Activated CD4-positive, alpha-beta T cell treated with anti-CD3 and anti-CD28 coated beads for 36 hours (primary cell): ENCODE data around the gene BASP1. TPM values are rescaled to one million over a fixed set of nuclear protein-coding genes. Genes with fewer than 3 reads are reported as not detected.
"Not testable (repeated sequence)": the region's sequence is repeated elsewhere in the genome, so short reads cannot be mapped to it uniquely, and the experiment has no call there.

Experiments
- ATAC-seq: fragments of 200-7000 bp; cut with Tn5 transposase; one replicate; pipeline ENCODE4 v1.10.0; 2021; ENCODE audit warnings: mild to moderate bottlenecking, moderate library complexity
- CTCF ChIA-PET: fragments of 350-600 bp; sonication (Branson Sonifier 250); formaldehyde crosslinking; loops from one replicate; lab custom pipeline; 2021; ENCODE audit warnings: antibody characterized with exemption; lab: Charles Lee
- POLR2A ChIA-PET: fragments of 350-600 bp; sonication (Branson Sonifier 250); formaldehyde crosslinking; loops from one replicate; lab custom pipeline; 2021; ENCODE audit warnings: antibody characterized with exemption, inconsistent platforms; lab: Charles Lee
- DNase-seq: peaks from one replicate; pipeline ENCODE4 v3.0.0-alpha.2; 2020
- H3K27ac Mint-ChIP-seq: one replicate; pipeline ENCODE4 v1.8.0; 2021; ENCODE audit warnings: mixed read lengths
- H3K27me3 Mint-ChIP-seq: one replicate; pipeline ENCODE4 v1.8.0; 2021; ENCODE audit warnings: mixed read lengths
- H3K36me3 Mint-ChIP-seq: one replicate; pipeline ENCODE4 v1.8.0; 2021; ENCODE audit warnings: low read depth, mixed read lengths
- H3K4me1 Mint-ChIP-seq: one replicate; pipeline ENCODE4 v1.8.0; 2021; ENCODE audit warnings: mixed read lengths
- H3K4me3 Mint-ChIP-seq: one replicate; pipeline ENCODE4 v1.8.0; 2021; ENCODE audit warnings: mild to moderate bottlenecking, moderate library complexity, mixed read lengths
- H3K9me3 Mint-ChIP-seq: one replicate; pipeline ENCODE4 v1.8.0; 2021; ENCODE audit warnings: low read depth, mixed read lengths
- intact Hi-C, 2 experiments: fragments of 100-400 bp; cut with DNase I in 1 of 2; cut with micrococcal nuclease in 1 of 2; formaldehyde crosslinking; loops; one replicate each; pipeline versions ENCODE4 v1.14.2 to v1.15.1; 2022 to 2024; cut with DNase I, micrococcal nuclease
- total RNA-seq, 2 experiments: library from RNA; stranded (reverse); gene quantifications; one replicate each; pipeline ENCODE4 v1.2.3, GENCODE V29; 2021

BASP1 gene
- total RNA-seq, 2 experiments from 2014 or later, result 1.3 to 1.6 TPM

GRCh38 chr5:17294639-17295311, 77.3 kb downstream of the BASP1 start:
- POLR2A ChIA-PET, result no interaction called here
- Mint-ChIP-seq H3K4me1 (no peaks in the 10 kb centered on the region), H3K27ac (no peak overlapping the region), H3K9me3 (peaks cover 3% of the 10 kb centered on the region), H3K36me3 (no peaks in the 10 kb centered on the region), H3K4me3 (no peak overlapping the region), H3K27me3 (no peaks in the 10 kb centered on the region)
- CTCF ChIA-PET, result no interaction called here
- intact Hi-C loops, result no loop called here
- no peak for ATAC-seq
- no peak for DNase-seq

- H3K36me3 Mint-ChIP-seq, result no peaks in the 10 kb centered on the region
- CTCF ChIA-PET, result no interaction called here
- no peaks in the 10 kb centered on the region for H3K27me3 Mint-ChIP-seq
- H3K27ac Mint-ChIP-seq, result no peak overlapping the region
- DNase-seq (no peak), ATAC-seq (no peak)
- intact Hi-C loops, result no loop called here
- H3K4me3 Mint-ChIP-seq, result no peak overlapping the region
- H3K9me3 Mint-ChIP-seq, result peaks cover 3% of the 10 kb centered on the region
- H3K4me1 Mint-ChIP-seq, result no peaks in the 10 kb centered on the region
- POLR2A ChIA-PET, result no interaction called here
Measured at GRCh38 chr5:17295671-17296070, 78.2 kb downstream of the BASP1 start.

GRCh38 chr5:17302106-17302505, 84.7 kb downstream of the BASP1 start:
- Mint-ChIP-seq H3K9me3 (peaks cover 5% of the 10 kb centered on the region), H3K4me1 (no peaks in the 10 kb centered on the region), H3K27me3 (no peaks in the 10 kb centered on the region), H3K36me3 (no peaks in the 10 kb centered on the region), H3K27ac (no peak overlapping the region), H3K4me3 (no peak overlapping the region)
- CTCF ChIA-PET, result no interaction called here
- no peak for DNase-seq
- POLR2A ChIA-PET, result no interaction called here
- intact Hi-C loops, result no loop called here
- no peak for ATAC-seq

GRCh38 chr5:17302604-17303003, 85.2 kb downstream of the BASP1 start:
- no peaks in the 10 kb centered on the region for H3K4me1 Mint-ChIP-seq

GRCh38 chr5:17304282-17304681, 86.9 kb downstream of the BASP1 start:
- Mint-ChIP-seq H3K36me3 (no peaks in the 10 kb centered on the region), H3K9me3 (peaks cover 5% of the 10 kb centered on the region), H3K4me1 (no peaks in the 10 kb centered on the region), H3K27me3 (no peaks in the 10 kb centered on the region), H3K4me3 (no peak overlapping the region), H3K27ac (no peak overlapping the region)
- DNase-seq (no peak), ATAC-seq (no peak)
- ChIA-PET POLR2A (no interaction called here), CTCF (no interaction called here)
- intact Hi-C loops, result no loop called here

More at GRCh38 chr5:17302604-17303003, 85.2 kb downstream of the BASP1 start:
- no peak overlapping the region for H3K27ac Mint-ChIP-seq
- DNase-seq (no peak), ATAC-seq (no peak)
- no peaks in the 10 kb centered on the region for H3K36me3 Mint-ChIP-seq
- no peak overlapping the region for H3K4me3 Mint-ChIP-seq
- intact Hi-C loops, result no loop called here
- ChIA-PET POLR2A (no interaction called here), CTCF (no interaction called here)
- peaks cover 8% of the 10 kb centered on the region for H3K9me3 Mint-ChIP-seq
- no peaks in the 10 kb centered on the region for H3K27me3 Mint-ChIP-seq

GRCh38 chr5:17305017-17305416, 87.6 kb downstream of the BASP1 start:
- no peak overlapping the region for H3K27ac Mint-ChIP-seq
- no peak for DNase-seq
- intact Hi-C loops, result no loop called here
- ChIA-PET CTCF (no interaction called here), POLR2A (no interaction called here)
- H3K4me1 Mint-ChIP-seq, result no peaks in the 10 kb centered on the region
- no peaks in the 10 kb centered on the region for H3K27me3 Mint-ChIP-seq
- H3K36me3 Mint-ChIP-seq, result no peaks in the 10 kb centered on the region
- peaks cover 5% of the 10 kb centered on the region for H3K9me3 Mint-ChIP-seq
- ATAC-seq, result no peak
- no peak overlapping the region for H3K4me3 Mint-ChIP-seq

GRCh38 chr5:17305964-17306725, 88.7 kb downstream of the BASP1 start:
- CTCF ChIA-PET, result interaction anchor here (0.6 kb wide), 1 partner anchor 139 kb away, joined by 3 read pairs; no protein-coding TSS in a partner anchor

GRCh38 chr5:17306726-17307091, 89.3 kb downstream of the BASP1 start:
- H3K4me3 Mint-ChIP-seq, result no peak overlapping the region
- intact Hi-C loops, result no loop called here
- DNase-seq (no peak), ATAC-seq (no peak)
- CTCF ChIA-PET, result no interaction called here
- H3K36me3 Mint-ChIP-seq, result no peaks in the 10 kb centered on the region
- H3K4me1 Mint-ChIP-seq, result no peaks in the 10 kb centered on the region
- peaks cover 3% of the 10 kb centered on the region for H3K9me3 Mint-ChIP-seq
- H3K27me3 Mint-ChIP-seq, result no peaks in the 10 kb centered on the region
- POLR2A ChIA-PET, result no interaction called here
- H3K27ac Mint-ChIP-seq, result no peak overlapping the region

More at GRCh38 chr5:17305964-17306725, 88.7 kb downstream of the BASP1 start:
- DNase-seq (no peak), ATAC-seq (no peak)
- H3K36me3 Mint-ChIP-seq, result no peaks in the 10 kb centered on the region
- no peaks in the 10 kb centered on the region for H3K4me1 Mint-ChIP-seq
- peaks cover 5% of the 10 kb centered on the region for H3K9me3 Mint-ChIP-seq
- no peaks in the 10 kb centered on the region for H3K27me3 Mint-ChIP-seq
- intact Hi-C loops, result no loop called here
- no peak overlapping the region for H3K4me3 Mint-ChIP-seq
- POLR2A ChIA-PET, result no interaction called here
- H3K27ac Mint-ChIP-seq, result no peak overlapping the region

GRCh38 chr5:17307440-17307839, 90.0 kb downstream of the BASP1 start:
- H3K27me3 Mint-ChIP-seq, H3K36me3 Mint-ChIP-seq, H3K27ac Mint-ChIP-seq, H3K9me3 Mint-ChIP-seq, CTCF ChIA-PET, DNase-seq, H3K4me3 Mint-ChIP-seq, ATAC-seq, POLR2A ChIA-PET, intact Hi-C loops, H3K4me1 Mint-ChIP-seq: not testable (repeated sequence)

GRCh38 chr5:17308326-17309065, 91.1 kb downstream of the BASP1 start:
- H3K36me3 Mint-ChIP-seq, result no peaks in the 10 kb centered on the region
- no peak for ATAC-seq
- no peaks in the 10 kb centered on the region for H3K27me3 Mint-ChIP-seq
- intact Hi-C loops, result no loop called here
- no peaks in the 10 kb centered on the region for H3K4me1 Mint-ChIP-seq
- no peak overlapping the region for H3K27ac Mint-ChIP-seq
- H3K4me3 Mint-ChIP-seq, result no peak overlapping the region
- POLR2A ChIA-PET, result no interaction called here
- peaks cover 3% of the 10 kb centered on the region for H3K9me3 Mint-ChIP-seq
- CTCF ChIA-PET, result no interaction called here
- no peak for DNase-seq

- intact Hi-C loops, result no loop called here
- no peaks in the 10 kb centered on the region for H3K27me3 Mint-ChIP-seq
- no peak overlapping the region for H3K4me3 Mint-ChIP-seq
- no peak overlapping the region for H3K27ac Mint-ChIP-seq
- no peak for DNase-seq
- peaks cover 3% of the 10 kb centered on the region for H3K9me3 Mint-ChIP-seq
- H3K4me1 Mint-ChIP-seq, result no peaks in the 10 kb centered on the region
- H3K36me3 Mint-ChIP-seq, result no peaks in the 10 kb centered on the region
- POLR2A ChIA-PET, result no interaction called here
- CTCF ChIA-PET, result no interaction called here
- ATAC-seq, result no peak
Measured at GRCh38 chr5:17309462-17309861, 92.0 kb downstream of the BASP1 start.

GRCh38 chr5:17310502-17310901, 93.1 kb downstream of the BASP1 start:
- DNase-seq, H3K36me3 Mint-ChIP-seq, CTCF ChIA-PET, H3K4me1 Mint-ChIP-seq, intact Hi-C loops, H3K27ac Mint-ChIP-seq, H3K9me3 Mint-ChIP-seq, POLR2A ChIA-PET, H3K27me3 Mint-ChIP-seq, H3K4me3 Mint-ChIP-seq, ATAC-seq: not testable (repeated sequence)
